GDM1 (cell line): ENCODE results near the gene RIF1.

ENCODE experiments used
- DNase-seq: peaks from one replicate; lab custom pipeline; 2025; lab: John Stamatoyannopoulos, UW

Gene RIF1

DNA sequence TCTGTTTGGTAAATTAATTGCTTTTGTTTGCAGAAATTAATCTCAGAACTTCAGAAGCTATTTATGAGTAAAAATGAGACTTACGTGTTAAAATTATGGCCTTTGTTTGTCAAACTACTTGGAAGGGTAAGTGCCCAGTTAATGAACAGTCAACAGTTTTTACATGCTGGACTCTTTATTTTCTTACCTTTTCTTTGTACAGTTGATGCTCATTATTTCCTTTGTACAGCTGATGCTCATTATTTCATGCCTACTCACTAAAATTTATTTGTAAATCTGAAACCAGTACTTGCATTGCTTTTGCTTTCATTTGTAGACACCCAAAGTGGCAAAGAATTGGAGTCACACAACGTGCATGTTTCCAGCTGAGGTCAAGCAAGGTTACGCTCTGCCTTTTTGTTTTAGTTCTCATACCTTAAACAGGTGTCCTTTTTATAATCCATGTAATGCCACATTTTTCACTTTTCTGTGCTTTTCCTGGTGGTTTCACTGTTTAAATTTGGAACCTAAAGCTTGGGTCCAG is 13.3 kb downstream of the RIF1 start:
- DNase-seq: no peak

DNA sequence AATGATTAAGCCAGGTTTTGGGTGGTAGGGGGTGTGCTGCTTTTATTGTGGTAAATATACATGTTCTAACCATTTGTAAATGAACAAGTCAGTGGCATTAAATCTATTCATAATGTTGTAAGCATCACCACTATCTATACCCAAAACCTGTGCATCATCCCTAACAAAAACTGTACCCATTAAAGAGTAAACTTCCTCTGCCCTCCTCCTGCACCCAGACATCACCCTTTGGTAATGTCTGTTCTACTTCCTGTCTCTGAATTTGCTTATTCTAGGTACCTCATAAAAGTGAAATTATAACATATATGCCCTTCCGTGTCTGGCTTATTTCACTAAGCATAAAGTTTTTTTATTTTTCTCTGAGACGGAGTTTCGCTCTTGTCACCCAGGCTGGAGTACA is 14.1 kb downstream of the RIF1 start:
- DNase-seq: no peak

DNA sequence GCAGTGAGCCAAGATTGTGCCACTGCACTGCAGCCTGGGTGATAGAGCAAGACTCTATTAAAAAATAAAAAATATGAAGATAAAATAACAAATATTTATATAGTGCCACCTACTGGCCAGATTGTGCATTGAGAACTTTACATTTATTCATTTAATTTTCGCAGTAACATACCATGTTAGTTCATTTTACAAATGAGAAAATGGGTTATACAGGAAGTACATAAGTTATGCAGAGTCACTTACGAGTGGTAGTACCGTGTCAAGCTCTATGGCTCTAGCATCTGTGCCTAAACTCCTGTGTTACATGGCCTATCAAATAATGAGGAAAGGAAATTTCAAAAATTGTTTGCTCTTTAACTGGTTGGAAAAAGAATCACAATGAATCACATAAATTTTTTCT is 27.9 kb downstream of the RIF1 start:
- DNase-seq: no peak

DNA sequence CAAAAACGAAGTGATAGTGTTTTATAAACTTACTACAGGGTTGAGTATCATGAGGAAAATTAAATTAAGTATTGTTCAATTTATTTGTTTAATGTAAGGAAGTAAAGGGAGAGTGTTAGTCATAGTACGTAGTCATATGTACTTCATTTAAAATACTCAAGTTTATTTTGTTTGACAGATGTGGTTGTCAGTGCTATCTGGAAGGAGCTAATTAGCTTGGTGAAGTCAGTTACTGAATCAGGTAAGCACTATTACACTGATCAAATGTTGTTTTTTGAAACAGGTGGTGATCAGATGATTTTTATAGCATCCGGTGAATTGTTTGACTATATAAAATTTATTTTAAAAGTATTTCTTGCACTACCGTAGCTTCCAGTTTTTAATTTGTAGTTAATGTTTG is 28.8 kb downstream of the RIF1 start:
- no peak for DNase-seq

DNA sequence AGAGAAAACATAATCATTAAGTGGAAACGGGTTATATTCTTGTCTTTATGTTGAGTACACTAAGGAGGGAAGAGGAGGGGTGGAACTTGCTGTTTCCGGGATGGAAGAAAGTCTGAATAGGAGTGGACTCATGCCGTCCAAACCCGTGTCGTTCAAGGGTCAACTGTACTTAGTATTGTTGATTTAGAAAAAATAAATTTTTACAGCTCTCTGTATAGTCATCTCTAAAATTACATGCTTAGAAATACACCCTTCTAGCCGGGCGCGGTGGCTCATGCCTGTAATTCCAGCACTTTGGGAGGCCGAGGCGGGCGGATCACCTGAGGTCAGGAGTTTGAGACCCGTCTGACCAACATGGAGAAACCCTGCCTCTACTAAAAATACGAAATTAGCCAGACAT is 29.4 kb downstream of the RIF1 start:
- no peak for DNase-seq

DNA sequence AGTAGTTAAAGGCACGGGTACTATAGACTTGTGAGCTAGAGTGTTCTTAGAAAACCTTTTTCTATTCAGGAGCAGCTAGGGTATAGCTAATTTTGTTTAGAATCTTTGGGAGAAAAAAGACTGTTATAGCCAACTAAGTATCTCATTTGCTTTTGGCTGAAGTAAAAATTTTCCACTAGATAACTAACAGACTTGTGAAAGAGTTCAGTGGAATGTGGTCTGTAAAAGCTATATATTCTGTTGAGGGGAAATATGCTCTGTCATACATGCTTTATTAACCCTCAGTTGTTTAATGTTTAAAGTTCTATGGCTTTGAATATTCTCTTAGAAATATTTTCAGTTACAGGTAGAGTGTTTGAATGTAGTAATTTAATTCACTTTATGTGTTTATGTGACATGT is 49.7 kb downstream of the RIF1 start:
- DNase-seq: no peak

DNA sequence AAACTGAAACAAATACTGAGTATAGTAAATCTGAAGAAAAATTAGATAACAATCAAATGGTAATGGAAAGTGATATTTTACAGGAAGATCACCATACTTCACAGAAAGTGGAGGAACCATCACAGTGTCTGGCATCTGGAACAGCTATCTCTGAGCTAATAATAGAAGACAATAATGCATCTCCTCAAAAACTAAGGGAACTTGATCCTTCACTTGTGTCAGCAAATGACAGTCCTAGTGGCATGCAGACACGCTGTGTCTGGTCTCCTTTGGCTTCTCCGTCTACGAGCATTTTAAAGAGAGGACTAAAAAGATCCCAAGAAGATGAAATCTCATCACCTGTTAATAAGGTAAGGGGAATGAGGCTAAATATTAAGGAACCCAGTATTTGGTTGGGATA is 56.1 kb downstream of the RIF1 start:
- no peak for DNase-seq

DNA sequence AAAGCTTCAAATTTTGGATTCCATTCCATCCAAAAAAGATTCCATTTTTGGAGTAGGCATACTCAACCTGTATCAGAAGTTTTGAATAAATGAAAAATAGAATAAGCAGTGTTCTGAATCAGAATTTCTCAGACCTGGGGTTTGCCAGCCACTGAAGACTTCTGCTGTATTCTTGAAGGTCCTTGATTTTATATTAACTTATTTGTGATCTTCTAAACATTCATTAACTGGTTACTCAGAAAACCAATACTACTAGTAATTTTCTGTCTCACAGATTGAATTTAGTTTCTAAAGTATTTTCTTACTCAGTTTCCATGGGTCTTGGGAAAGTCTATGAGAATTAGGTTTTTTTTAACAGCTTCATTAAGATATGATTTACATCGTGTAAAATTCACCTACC is 60.9 kb downstream of the RIF1 start:
- DNase-seq: no peak

DNA sequence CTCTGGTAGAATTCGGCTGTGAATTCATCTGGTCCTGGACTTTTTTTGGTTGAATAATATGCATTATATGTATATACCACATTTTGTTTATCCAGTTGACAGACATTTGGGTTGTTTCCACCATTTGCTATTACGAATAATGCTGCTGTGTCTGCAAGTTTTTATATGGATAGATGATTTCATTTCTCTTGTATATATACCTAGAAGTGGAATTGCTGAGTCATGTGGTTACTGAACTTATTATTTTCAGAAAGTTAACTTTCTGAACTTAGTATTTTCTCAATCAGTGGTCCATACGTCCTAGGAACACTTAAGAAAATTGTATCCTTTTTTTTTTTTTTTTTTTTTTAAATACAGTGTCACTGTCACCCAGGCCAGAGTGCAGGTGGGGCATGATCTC is 63.3 kb downstream of the RIF1 start:
- DNase-seq: no peak

DNA sequence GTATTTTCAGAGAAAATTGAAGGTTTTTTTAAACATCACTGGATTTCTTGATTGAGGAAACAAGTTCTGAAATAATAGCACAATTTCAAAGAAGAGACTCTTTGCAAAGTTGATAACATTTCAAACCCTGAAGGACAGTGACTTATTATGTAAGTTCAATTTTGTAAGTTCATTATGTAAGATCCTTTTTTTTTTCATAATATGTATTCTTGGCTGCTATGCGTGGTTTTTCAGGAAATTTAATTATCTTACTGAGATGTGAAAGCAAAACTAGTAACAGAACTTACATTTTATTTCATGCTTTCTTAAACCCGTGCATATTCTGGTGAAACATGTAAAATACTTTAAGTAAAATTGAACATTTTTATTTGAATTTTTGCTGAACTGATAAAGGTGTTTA is 65.4 kb downstream of the RIF1 start:
- no peak for DNase-seq

DNA sequence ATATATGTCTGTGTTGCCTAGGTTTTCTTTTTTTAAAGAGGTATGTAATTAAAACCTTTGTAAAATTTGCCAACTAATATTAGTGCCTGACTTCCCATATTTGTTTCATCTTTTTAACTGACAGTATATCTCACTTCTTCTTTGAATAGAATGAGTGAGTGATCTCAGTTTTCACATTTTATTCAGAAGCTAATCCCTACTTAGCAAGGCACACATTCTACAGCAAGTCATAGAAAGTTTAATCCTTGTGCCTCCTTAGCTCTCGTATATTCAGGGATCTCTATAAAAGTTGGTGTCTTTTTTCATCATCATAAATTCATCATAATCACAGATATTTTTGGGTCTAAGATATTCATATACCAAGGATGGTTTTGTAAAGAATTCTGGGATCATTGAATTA is 66.6 kb downstream of the RIF1 start:
- no peak for DNase-seq

DNA sequence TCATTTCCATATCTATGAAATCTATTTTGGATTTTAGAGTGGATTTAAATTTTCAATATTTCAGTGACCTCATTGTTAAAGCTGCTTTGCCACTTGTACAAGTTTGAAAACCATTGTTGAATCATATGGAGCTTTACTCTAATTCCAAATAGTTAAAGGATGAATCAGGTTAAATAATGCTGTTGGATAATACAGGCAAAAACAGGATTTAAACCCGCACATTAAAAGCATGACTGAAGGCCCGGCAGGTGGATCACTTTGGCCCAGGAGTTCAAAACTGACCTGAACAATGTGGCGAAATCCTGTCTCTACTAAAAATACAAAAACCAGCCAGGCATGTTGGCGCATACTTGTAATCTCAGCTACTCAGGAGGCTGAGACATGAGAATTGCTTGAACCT is 68.3 kb downstream of the RIF1 start:
- no peak for DNase-seq

DNA sequence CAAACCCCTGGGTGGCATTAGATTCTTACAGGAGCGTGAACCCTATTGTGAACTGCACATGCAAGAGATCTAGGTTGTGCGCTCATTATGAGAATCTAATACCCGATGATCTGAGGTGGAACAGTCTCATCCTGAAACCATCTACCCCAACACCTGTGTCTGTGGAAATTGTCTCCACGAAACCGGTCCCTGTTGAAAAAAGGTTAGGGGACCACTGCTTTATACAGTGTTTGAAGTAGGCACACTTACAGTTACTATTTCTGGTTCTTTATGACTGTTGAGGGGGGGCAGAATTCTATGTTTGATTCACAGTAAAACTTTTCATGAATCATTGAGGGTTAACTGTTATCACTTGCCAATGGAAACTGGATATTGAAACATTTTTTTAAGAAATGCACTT is 72.0 kb downstream of the RIF1 start:
- DNase-seq: no peak

DNA sequence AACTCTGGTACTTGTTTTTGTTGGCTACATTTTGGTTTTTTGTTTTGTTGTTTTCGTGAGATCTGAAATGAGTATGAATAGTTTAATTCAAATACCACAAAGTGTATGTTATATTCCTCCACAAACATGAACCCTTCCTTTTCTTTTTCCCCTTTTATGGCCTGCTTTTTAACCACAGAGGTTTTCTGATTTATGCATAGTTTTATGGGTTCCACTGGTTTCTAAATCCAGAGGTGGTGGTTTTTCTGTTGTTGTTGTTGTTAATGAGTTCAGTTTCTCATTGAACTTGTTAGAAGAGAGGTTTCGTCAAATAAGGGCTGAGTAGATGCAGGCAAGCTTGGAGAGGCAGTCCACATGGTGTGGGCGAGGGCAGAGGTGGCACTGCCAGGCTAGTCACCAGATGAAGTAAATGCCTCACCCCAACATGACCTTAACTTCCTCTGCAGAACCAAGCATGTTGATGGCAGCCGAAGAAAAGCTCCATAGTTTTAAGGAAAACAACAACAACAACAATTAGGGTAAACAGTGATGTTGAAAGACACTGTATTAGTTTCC is 72.5 kb downstream of the RIF1 start:
- DNase-seq: no peak

DNA sequence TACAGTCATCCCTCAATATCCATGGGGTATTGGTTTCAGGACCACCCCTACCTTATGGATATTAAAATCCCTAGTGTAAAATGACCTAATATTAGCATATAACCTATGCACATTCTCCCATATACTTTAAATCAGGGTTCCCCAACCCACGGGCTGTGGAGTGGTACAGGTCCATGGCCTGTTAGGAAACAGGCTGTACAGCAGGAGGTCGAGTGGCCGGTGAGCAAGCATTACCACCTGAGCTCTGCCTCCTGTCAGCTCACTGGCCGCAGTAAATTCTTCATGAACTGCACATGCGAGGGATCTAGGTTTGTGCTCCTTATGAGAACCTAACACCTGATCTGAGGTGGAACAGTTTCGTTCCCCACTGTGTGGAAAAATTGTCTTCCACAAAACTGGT is 73.8 kb downstream of the RIF1 start:
- DNase-seq: no peak

DNA sequence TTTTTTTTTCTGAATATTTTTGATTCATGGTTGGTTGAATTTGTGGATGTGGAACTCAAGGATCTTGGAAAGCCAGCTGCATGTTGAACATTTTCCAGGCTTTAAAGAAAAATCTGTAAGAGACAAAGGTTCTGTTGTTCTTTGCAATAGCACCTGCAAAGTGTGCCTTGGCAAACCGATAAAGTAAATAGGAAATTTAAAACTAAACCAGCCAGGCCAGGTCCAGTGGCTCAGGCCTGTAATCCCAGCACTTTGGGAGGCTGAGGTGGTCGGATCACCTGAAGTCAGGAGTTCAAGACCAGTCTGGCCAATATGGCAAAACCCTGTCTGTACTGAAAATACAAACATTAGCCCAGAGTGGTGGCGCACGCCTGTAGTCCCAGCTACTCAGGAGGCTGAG is 74.4 kb downstream of the RIF1 start:
- DNase-seq: no peak

DNA sequence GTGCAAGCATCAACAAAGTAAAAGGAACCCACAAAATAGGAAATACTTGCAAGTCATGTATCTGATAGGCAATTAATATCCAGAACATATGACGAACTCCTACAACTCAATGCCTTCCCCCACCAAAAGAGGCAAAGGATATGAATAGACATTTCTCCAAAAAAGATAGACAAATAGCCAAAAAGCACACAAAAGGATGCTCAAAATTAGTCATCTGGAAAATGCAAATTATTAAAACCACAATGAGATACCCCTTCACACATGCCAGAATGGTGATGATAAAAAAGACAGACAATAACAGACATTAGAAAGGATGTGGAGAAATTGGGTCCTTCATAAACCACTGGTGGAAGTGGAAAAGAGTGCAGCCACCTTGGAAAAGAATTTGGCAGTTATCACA is 76.4 kb downstream of the RIF1 start:
- no peak for DNase-seq

DNA sequence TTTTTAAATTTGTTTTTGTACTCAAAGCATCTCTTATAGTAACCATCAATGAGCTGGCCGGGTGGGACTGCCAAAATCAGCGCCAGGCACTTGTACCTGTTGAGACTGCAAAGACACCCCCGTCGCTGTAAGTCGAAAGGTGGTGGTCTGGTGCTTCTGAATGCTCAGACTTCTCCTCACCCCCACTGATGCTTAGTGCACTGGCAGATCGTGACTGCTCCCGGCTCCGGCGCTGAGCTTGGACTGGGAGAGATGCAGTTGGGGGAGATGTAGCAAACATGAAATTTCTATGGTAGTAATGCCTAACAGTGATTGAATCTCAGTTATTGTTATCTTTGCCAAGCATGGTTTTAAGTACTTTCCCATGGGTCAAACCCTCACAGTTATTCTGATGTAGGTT is 80.6 kb downstream of the RIF1 start:
- DNase-seq: no peak

DNA sequence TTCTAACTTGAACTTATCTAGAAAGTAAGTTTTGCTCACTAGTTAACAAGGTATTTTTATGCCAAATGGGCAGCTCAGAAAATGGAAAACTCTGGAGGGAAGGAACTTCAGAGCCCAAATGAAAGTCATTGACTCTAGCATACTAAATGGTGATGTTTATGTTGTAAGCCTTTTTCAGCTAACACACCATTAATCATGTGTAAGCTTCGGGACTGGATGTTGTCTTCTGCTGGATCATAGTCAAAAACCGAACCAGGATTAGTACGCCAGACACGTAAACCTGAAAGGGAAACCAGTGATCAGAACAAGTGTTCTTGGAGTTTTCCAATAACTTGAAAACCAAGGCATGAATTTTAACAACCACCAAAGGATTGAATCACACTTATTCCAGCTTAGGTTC is 81.8 kb downstream of the RIF1 start:
- DNase-seq: no peak

DNA sequence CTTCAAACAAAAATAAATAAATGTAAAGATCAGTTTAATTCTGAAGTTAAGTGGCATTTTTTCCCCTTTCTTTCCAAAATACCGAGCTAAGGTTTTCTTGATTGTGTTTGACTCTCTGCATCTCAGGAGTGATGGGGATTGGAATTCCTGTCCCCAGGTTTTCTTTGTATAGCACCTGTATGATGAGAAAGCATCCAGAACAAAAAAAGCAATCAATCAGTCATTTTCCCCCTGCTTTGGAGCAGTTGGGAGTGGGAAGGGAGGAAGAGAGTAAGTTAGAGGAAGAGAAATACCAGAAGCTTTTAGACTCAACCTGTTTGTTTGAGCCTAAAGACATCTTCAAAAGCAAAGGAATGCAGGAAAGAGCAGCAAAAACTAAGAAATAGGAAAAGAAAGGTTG is 88.5 kb downstream of the RIF1 start:
- no peak for DNase-seq

DNA sequence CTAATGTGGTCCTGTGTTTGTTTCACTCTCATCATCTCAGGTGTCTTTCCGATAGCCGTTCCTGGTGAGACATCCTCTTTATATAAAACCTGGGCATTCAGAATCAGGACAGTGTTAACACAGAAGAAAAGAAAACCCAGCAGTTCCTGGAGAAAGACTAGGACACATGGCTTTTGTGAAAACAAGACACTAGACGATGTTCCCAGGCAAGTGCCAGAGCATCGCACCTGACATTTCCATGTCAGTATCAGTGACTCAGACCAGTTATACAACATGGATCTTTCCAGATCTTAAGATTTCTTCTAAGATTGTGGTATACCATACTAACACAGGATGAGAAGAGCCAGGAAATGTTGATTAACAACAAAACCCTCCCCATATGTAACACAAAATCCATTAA is 96.5 kb downstream of the RIF1 start:
- no peak for DNase-seq

DNA sequence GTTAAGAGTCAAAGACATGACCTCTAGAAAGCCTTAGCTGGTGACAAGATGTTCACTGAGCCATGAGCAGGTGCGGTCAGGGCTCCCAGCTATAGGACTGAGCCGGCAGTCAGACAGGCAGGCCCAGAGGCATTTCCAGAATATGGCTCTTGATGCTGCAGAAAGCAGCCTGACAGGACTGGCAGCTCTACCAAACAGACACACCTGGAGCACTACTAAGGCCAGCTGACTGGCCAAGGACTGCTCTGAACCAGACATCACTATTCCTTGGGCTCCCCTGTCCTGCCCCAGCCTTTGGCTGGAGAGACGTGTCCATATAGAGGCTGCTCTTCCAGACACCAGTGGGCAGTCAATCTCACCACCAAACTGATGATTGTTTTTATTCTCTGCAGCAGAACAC is 98.8 kb downstream of the RIF1 start:
- no peak for DNase-seq

DNA sequence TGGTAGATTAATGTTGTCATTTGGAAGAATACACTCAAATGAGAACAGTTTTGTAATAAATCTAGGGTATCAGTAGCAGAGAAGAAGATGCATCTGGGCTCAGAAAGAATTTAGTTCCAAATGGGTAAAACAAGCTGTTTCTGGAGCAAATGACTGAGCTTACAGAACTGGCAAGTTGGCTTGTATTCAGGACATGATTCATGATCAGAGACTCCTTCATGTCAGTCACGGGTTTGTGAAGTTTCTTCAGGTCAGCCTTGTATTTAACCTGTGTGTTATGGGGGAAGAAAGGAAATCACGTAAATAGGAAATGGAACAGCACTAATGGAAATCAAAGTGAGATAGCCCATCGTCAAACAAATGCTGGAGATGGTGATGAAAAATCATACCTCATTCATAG is 109.1 kb downstream of the RIF1 start:
- DNase-seq: no peak

DNA sequence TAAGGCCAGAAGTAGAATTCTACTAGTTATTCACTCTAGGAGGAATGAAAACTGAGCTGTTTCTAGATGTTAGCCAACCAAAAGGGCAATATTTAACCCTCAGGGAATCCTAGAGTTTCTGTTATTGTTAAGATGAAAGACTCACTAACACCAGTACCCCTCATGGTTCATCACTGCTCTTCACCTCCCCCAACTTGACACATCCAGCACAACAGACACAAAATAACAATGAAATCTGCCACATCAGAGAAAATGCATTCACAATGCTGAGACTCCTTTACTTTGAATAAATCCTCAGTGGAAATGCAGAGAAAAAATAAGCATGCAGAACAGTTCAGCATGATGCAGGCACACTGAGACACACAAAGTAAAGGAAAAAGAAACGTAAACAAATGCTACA is 111.3 kb downstream of the RIF1 start:
- DNase-seq: no peak

DNA sequence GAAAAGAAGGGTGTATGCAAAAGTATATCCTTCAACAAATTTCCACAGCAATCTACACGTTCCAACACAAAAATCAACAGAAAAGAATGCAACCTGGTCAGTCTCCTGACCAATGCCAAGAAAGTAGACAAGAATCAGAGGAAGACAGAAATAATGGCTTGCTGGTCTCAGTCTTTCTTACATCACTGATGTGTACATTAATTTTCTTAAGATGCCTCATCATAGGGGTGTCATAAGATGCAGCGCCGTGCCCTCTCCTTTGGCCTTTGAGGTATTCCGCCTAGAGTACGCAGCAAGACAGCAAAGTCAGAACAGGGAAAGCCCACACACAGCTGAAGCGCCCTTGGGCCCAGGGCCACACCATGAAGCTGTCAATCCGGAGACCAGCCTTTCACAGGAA is 112.9 kb downstream of the RIF1 start:
- DNase-seq: no peak
